ENCODE data around the gene LAGE3.

LAGE3 gene, protein sequence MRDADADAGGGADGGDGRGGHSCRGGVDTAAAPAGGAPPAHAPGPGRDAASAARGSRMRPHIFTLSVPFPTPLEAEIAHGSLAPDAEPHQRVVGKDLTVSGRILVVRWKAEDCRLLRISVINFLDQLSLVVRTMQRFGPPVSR

DNA sequence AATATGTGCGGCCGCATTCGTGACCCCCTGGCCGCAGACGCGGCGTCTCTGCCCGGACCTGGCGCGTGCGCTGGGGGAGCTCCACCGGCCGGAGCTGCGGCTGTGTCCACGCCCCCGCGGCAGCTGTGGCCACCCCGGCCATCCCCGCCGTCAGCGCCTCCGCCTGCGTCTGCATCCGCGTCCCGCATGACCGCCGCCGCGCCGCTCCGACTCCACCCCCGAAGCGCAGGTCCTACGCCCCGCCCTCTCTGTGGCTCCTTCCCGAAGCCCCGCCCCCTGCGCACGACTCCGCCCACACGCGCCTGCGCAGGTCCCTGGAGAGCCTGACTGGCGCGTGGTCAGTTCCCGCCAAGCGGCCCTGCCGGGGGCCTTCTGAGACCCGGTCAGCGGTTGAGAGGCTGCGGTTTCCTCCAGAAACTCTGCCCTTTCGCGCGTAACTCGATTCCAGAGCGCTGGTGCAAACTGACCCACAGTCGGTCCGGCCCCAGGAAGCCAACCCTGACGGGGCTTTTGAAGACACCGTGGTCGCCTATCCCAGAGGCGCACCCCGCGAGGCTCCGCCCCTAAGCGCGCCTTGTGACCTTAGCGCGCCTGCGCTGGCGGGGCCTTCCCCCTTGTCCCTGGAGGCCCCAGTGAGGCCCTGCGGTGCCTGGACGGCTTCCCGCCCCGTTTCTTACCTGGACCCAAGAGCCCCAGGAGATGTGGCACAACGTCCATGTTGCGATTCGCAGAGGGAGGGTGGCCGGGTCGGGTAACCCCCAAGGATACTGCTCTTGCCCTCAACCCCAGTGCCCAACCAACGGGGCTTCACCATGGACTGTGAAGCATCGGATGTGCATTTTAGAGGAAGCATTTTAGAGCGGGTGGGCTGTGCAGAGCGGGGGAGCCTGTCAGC is at the start of gene LAGE3:
TSS of gene LAGE3 (minus strand) at position 554 of the 895 bp plus-strand sequence. CDS start at position 188, 366 bp downstream.
- DNase-seq, result peak; percentile 93

DNA sequence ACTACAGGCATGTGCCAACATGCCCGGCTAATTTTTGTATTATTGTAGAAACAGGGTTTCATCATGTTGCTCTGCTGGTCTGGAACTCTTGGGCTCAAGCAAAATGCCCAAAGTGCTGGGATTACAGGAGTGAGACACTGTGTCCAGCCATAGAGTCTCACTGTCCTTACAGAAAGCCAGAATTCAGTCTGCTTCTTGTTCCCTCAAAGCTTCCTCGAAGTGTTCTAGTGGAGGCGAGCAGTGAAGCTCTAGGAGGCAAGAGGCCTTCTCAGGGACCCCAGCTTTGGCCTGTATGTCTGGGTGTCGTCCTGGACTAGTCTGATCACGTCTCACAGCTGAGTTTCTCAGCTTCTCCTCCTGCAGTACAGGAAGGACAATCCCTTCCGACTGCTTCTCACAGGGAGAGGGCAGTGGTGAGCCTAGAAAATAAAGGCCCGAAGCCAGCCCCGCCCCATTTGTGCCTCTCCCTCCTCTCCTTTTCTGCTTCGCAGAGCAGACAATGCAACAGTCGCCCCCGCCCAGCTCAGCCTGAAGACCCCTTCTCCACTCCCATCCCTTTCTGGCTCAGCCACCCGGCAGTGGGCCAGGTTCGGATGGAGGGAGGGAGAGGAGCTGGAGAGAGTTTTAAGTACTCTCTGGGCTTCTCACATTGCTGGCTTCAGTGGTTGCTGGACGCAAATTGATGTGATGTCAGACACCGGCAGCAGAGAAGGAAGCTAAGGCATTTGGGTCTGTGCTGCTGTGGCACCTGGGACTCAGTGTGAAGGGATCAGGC is 48.0 kb upstream of the LAGE3 start:
- DNase-seq, result peak; percentile 84

DNA sequence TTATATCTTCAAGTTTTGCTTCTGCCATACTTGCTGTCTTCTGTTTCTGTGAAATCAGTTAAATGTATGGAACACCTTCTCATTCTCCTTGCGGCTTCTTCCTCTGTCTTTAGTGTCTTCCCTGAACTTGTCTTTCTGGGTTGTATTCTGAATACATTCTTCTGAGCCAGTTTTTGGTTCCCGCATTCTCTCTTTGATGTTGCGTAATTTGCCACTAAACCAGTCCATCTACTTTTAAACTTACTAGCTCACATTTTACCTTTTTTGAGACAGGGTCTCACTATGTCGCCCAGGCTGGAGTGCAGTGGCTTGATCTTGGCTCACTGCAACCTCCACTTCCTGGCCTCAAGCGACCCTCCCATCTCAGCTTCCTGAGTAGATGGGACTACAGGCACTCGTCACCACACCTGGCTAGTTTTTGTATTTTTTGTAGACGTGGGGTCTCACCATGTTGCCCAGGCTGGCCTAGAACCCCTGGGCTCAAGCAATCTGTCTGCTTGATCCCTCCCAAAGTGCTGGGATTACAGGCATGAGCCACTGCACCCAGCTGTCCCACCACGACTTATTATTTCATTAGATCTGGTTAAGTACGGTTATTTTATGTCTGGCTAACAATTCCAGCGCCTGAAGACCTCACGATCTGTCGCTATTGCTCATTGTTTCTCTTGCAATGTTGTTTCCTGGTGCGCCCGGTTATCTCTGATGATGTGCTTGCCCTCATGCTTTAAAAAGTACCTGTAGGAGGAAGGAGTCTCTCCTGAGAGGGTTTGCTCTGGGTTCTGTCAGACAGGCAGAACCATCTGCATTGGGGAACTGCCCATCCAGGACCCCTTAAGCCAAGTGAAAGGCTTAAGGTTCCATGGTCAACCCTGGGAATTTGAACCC is 46.8 kb upstream of the LAGE3 start:
- no peak for DNase-seq

DNA sequence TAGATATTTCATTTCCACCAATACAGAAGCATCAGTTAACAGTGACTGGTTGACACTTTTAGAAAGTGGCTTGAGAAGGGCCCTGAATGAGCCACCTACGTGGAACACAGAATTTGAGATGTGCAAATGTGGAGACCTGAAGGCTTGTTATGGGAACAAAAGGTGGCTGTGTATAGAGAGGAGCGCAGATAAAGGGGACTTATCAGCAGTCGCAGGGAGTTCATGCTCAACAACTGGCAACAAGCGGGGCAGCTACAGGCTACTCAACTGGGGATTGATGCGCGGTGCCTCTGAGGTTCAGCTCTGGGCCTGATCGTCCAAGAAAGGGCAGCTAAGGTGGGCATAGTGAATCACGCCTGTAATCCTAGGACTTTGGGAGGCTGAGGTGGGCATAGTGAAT is 40.3 kb upstream of the LAGE3 start:
- DNase-seq, result no peak

DNA sequence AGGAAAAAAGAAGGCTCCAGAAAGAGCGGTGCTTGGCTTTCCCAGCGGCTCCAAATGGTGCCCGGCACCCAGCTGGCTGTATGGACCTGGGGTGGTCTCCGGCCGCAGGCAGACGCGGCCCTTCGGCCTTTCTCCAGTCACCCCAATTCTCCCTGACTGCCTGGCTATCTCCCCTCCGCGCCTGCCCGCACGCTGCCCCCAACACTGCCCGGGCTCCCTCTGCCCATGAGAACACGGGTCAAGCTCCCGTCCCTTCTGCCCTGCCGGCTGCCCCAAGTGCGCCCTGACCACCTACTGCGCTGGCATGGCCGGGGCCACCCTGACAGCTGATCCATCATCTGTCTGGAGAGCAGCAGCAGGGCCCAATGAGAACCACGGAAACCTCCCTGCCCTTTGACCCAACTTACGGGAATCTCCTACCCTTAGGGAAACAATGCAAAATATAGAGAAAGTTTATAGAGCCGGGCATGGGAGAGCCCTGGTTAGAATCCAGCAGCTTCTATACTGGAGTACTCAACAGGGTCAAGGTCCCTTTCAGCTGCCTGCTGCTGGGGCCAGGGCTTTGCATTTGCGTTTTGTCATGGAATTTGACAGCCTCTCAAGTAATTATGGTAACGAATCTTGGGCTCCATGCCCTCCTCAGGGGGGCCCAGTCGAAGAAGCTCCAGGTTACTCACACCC is 38.2 kb upstream of the LAGE3 start:
- DNase-seq, result no peak

DNA sequence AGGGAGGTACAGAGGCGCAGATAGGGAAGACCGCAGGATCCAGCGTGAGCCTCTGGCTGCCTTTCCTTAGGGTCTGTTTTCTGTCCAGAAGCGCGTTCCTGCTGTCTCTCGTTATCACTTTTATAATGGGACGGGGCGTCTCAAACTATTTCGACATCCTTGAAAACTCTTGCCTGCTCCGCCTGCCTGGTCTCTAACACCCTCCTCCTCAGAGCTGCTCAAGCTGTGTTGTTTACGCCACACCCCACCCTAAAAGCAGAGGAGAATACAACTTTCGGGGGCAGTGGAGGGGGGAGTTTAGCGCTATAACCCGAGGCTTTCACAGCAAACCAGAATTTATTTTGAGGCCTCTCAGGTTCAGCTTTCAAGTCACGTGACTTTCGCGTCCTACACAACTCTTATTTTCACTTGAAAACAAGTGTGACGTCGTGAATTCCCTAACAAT is 37.6 kb upstream of the LAGE3 start:
- no peak for DNase-seq

DNA sequence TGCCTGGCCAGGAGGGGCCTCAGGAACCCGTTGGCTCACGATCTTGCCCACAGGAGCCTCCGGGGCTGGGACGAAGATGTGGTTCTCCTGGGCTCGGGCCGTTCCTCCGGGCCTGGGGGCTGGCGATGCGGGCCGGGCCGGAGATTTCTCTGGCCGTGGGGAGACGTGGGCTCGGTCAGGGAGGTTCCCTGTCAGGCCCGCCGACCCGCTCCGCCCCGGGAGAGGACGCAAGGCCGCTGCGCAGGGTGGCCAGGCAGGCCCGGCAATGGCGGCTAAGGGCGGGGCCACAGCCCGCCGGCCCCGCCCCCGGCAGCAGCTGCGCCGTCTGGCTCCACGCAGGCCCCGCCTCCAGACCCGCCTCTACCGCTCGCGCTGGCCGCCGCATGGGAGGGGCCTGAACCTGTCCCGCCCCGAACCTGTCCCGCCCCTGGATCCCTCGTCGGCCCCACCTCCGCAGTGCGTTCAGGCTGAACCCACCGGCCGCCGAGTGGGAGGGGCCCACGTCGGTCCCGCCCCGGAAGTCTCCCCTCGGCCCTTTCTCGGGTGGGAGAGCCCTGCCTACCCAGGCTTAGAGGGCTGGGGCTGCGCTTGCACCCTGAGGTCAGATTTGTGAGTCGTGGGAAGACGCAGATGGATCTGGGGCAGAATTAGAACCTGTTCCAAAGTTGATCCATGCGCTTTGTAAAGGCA is 37.0 kb upstream of the LAGE3 start, which contains the start of gene FAM3A:
TSS of gene FAM3A (minus strand) at position 267 of the 690 bp plus-strand sequence. CDS start 460 bp downstream, outside the sequence.
- peak; percentile 92 for DNase-seq

DNA sequence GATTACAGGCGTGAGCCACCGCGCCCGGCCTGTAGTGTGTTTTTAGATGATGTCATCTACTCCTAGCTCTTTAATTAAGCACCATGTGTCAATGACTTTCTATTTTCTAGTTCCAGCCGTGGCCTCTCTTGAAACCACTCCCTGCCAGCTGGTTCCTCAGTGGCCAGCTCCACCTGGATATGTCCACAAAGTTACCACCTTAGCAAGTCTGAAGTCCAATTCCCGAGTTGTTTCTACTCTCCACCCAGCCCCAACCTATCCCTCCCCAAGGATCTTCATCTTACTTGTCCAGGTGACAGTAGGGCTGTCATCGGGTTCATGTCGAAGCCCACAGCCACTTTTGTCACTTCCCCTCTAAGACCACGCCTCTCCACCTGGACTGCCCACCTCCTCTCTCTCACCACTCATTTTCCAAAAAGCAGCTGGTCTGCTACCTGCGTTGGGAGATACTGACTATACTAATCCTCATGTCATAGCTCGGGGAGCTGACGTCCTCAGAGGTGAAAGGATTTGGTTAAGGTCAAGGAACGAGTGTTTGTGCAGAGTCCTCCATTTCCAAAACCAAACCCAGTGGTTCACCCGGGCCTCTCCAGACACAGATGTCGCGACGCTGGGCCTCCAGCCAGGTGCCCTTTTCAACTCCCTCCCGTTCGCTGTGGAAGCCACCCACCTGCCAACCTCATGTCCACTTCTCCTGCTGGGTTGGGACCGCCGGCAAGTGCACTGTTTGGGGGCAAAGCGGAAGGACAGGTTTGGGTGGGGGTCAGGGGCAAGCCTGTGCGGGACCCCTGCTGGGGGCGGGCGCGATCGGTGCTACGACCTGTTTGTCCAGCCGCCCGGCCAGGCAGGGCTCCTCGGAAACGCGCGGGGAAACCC is 36.2 kb upstream of the LAGE3 start:
- peak; percentile 69 for DNase-seq

DNA sequence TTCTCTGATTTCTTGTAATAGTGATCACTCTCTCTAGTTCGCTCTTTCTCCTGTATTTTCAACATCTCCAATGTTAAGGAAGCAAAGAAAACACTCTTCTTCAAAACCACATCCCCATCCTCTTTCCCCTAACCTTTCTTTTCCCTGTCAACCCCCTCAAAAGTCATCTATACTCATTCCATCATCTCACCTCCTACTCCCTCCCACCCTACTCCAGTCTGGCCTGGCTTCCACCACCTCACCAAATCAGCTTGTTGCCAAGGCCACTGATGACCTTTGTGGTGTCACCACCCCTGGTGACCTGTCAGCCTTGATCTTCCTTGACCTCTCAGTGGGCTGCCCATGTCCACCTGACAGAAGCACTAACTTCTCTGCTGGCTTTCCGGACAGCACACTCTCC is 34.6 kb upstream of the LAGE3 start:
- DNase-seq, result no peak

DNA sequence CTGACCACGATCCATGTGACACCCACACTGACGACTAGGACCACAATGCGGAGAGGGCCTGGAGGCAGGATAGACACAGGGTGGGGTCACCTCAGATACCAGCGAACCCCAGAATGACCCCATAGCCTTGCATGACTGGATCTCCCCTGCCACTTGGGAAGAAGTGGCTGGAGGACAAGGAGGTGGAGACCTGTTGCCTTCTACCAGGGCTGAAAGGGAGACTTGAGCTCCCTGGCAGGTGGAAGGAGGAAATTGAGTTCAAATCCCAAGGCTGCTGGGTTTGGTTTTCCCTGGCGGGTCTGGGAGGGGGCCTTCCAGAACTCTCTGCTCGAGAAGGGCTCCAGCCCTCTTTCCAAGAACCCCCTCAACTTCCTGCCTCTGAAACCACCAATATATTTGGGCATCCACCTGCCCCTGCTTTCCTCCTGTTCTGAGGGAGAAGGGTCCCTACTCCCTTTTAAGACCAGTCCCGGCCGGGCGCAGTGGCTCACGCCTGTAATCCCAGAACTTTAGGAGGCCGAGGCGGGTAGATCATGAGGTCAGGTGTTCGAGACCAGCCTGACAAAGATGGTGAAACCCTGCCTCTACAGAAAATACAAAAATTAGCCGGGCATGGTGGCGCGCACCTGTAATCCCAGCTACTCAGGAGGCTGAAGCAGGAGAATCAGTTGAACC is 33.9 kb upstream of the LAGE3 start:
- no peak for DNase-seq

DNA sequence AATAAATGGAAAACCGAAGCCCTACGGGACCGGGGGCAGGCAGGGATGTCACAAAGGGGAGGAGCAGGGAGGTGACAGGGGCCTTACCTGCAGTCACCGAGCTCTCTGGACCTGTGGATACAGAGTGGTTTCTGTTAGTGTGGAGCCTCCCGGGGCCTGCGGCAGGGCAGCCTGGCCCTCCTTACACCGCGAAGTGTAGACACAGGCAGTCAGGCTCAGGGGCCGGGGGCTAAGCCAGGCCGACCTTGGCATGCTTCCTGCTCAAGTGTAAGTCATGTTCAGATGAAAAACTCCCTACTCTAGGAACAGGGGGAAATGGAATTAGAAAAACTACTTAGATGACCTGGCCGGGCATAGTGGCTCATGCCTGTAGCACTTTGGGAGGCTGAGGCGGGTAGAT is 32.7 kb upstream of the LAGE3 start:
- DNase-seq, result no peak

DNA sequence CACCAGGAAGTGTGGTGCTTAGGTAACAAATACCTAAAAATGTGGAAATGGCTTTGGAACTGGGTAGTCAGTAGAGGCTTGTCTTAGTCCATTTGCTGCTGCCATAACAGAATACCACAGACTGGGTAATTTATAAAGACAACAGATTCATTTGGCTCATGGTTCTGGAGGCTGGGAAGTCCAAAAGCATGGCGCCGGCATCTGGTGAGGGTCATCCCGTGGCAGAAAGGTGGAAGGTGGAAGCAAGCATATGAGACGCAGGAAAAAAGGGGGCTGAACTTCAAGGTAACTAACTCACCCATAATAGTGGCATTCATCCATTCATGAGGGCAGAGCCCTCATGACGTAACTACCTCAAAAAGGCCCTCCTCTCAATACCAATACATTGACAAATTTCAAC is 30.4 kb upstream of the LAGE3 start:
- DNase-seq, result no peak

DNA sequence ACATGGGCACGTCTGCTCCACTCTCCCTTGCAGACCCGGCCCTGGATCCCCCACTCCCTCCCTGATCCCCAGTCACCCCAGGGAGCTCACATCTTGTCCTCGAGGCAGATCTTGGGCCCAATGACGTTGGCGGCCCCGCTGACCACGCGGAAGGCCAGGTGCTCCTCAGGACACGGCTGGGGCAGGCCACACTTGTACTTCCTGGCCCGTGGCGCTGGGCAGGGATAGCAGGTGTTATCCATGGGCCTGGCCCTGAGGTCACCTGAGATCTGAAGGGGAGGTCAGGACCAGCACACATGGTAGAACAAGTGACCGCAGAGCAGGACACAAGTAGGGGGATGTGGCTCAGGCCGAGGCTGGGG is 29.3 kb upstream of the LAGE3 start:
- no peak for DNase-seq

DNA sequence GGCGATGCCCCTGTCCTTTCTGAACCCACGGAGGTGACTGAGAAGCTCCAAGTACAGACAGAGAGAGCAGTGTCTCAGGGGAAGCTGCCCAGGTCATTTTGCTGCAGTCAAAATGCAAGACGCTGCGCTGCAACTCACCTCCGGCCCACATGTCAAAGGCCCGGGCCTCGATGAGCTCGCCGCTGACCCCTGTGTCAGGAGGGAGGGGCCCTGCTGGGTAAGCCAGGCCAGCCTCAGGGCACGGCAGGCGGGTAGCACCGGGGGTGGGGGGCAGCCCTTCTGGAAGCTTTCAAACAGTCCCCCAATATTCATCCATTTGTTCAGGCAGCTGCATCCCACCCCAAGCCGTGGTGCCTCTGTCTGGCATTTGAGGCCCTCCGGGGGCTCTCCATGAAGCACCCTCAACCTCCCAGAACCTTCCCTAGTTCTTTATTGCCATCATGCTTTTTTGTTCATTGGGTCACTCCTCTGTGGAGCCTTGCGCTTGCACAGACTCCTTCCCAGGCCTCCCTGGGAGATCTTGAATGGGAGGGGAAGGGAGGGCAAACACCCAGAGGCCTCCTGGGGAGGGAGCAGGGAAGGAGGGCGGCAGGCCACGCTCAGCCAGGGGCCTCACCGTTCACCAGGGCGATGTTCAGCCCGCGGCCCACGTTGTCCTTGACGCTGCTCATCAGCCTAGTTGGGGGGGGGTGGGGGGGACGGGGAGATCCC is 28.7 kb upstream of the LAGE3 start:
- no peak for DNase-seq

DNA sequence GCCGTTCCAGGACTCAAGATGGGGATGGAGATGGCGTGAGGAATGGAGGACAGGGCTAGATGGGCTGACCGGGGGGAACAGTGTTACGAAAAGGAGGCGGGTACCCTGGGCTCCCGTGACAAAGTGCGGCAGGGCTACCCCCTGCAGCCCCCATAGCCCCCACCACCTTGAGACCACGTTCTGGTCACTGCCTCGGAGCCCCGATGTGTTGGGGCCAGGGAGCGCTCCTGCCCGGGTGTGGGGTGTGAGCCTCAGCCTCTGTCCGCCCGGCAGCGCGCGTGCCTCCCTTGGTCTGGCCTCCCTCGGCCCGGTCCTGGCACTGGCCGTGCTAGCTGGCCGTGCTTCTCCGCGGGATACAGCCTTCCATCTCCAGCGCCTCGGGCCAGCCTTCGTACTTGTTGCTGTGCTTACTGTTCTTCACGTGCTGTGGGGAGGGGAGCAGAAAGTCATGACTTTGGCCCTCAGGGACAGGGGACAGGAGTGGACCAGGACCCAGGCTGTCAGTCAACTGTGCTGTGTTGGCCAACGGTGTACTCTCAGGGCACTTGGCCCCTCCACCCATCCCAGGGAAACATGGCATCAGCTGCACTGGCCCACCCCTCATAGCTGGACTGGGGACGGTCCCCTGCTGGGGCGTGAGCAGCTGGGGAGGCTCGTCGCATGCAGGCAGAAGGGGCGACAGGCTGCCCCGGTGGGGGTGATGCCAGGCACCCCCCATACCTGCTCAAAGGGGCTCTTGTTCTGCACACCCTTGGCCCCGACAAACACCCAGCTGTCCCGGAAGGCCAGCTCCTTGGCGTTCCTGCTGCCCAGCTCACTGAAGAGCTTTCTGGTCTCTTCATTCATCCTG is 27.6 kb upstream of the LAGE3 start:
- no peak for DNase-seq

DNA sequence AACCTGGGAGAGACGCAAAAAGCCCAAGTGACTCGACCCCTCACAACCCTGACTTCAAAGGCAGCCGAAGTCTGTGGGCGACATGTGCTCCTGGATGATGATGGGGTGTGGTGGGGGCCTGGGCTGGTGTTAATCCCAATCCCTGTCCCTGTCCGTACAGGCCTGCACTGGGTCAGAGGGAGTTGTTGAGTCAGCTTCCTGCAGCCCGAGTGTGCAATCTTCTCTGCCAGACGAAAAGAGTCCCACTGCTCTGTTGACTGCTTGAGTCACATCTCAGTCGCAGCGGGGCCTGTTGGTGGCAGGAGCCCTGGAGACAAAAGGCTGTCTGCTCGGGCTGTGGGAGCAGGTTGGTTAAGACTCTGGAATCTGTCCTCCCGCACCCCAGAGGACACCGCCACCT is 26.7 kb upstream of the LAGE3 start:
- no peak for DNase-seq

DNA sequence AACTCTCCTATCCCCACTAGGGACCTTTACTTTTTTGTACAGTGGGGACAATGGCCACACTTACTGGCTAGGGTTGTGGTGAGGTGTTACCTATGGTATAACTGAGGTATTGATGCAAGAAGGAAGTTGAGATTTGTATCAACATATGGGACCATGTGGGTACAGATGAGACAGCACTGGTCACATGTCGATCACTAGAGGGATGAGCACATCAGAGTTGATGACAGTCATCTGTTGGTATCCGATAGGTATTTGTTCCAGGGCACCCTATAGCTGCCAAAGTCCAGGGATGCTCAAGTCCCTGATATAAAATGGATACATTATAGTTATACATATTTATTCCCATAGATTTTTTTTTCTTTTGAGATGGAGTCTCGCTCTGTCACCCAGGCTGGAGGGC is 23.9 kb upstream of the LAGE3 start:
- no peak for DNase-seq

DNA sequence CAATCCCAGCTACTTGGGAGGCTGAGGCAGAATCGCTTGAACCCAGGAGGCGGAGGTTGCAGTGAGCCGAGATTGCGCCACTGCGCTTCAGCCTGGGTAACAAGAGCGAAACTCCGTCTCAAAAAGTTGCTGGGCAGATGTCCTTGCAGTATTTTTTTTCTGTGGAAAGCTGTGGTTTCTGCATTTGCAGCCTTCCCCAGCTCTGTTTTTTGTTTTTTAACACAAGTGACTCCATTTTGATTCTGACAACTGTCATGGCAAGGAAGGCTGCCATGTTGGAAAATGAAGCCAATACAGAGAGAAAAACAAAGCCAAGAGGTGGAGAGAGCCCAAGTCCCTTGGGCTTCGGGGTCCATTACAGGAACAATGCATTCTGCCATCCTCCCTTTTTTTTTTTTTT is 23.0 kb upstream of the LAGE3 start:
- no peak for DNase-seq

Measured in RPMI8226 (cell line).